Measurements from ENCODE around the gene SIAE.

Gene SIAE

GRCh38 chr11:124669193-124669592 lies 4.3 kb downstream of the SIAE start:
- no peak overlapping the region for H3K4me3 ChIP-seq (ENCODE audit: low read length)
- peak; percentile 43 for DNase-seq (ENCODE audit: low read depth)
- peak; percentile 90 for TF ChIP-seq CTCF (conservative IDR thresholded peaks at IDR 0.05; ENCODE audit: low read length)

GRCh38 chr11:124667601-124668000 lies 5.9 kb downstream of the SIAE start:
- TF ChIP-seq CTCF (conservative IDR thresholded peaks at IDR 0.05; ENCODE audit: low read length), result no peak
- DNase-seq (ENCODE audit: low read depth), result no peak
- H3K4me3 ChIP-seq (ENCODE audit: low read length), result no peak overlapping the region

GRCh38 chr11:124663861-124664260 lies 9.7 kb downstream of the SIAE start:
- no peak for DNase-seq (ENCODE audit: low read depth)
- no peak for TF ChIP-seq CTCF (conservative IDR thresholded peaks at IDR 0.05; ENCODE audit: low read length)
- no peak overlapping the region for H3K4me3 ChIP-seq (ENCODE audit: low read length)

GRCh38 chr11:124662106-124662505 lies 11.4 kb downstream of the SIAE start:
- no peak for DNase-seq (ENCODE audit: low read depth)
- no peak overlapping the region for H3K4me3 ChIP-seq (ENCODE audit: low read length)
- no peak for TF ChIP-seq CTCF (conservative IDR thresholded peaks at IDR 0.05; ENCODE audit: low read length)

- DNase-seq (ENCODE audit: low read depth), result no peak
- H3K4me3 ChIP-seq (ENCODE audit: low read length), result no peak overlapping the region
- no peak for TF ChIP-seq CTCF (conservative IDR thresholded peaks at IDR 0.05; ENCODE audit: low read length)
These were observed 12.0 kb downstream of the SIAE start for GRCh38 chr11:124661553-124661952.

GRCh38 chr11:124658986-124659385 lies 14.6 kb downstream of the SIAE start:
- no peak overlapping the region for H3K4me3 ChIP-seq (ENCODE audit: low read length)
- no peak for TF ChIP-seq CTCF (conservative IDR thresholded peaks at IDR 0.05; ENCODE audit: low read length)
- no peak for DNase-seq (ENCODE audit: low read depth)

GRCh38 chr11:124658501-124658900 lies 15.0 kb downstream of the SIAE start:
- DNase-seq (ENCODE audit: low read depth), result no peak
- H3K4me3 ChIP-seq (ENCODE audit: low read length), result no peak overlapping the region
- TF ChIP-seq CTCF (conservative IDR thresholded peaks at IDR 0.05; ENCODE audit: low read length), result no peak

Data from AG10803 (cell line).